NCI-H1930 (cell line): ENCODE results near the gene C15orf39.
"Not testable (repeated sequence)": the region's sequence is repeated elsewhere in the genome, so short reads cannot be mapped to it uniquely, and the experiment has no call there.

Experiments
- DNase-seq, 2 experiments: peaks; one replicate each; lab custom pipeline; 2025; lab: John Stamatoyannopoulos, UW

The C15orf39 gene

GRCh38 chr15:75232252-75232813, 30.7 kb downstream of the C15orf39 start:
- DNase-seq = no peak

- DNase-seq = no peak
Measured at GRCh38 chr15:75232826-75233503, 31.3 kb downstream of the C15orf39 start.

DNA sequence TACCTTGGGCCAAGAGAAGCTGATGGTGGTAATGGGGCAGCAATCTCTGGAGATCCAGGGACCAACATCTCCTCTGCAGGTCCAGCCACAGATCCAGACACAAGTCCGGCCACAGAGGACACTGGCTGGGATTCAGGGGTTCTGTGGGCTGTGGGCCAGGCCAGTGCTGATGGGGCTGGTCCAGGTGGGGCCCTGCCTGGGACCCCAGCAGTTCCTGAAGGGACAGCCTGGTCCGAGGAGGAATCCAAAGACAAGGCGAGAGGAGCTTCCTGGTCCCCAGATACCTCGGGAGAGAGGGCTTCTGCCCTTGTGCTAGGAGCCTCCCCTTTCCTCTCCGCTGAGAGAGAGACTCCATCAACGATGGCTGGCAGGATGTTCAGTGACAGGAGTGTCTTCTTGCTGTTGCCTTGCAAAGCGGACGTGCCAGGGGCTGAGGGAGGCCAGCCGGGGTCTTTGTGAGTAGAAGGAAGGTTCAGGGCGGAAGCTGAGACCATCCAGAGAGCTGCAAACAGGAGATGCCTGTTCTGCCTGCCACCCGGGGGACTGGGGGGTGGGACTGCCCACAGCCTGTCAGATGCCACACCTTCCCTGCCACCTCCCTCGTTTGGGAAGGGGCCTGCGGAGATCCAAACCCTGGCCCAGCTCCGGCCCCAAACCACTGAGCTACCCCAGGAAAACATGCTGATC, 32.0 kb downstream of the C15orf39 start:
- no peak for DNase-seq

DNA sequence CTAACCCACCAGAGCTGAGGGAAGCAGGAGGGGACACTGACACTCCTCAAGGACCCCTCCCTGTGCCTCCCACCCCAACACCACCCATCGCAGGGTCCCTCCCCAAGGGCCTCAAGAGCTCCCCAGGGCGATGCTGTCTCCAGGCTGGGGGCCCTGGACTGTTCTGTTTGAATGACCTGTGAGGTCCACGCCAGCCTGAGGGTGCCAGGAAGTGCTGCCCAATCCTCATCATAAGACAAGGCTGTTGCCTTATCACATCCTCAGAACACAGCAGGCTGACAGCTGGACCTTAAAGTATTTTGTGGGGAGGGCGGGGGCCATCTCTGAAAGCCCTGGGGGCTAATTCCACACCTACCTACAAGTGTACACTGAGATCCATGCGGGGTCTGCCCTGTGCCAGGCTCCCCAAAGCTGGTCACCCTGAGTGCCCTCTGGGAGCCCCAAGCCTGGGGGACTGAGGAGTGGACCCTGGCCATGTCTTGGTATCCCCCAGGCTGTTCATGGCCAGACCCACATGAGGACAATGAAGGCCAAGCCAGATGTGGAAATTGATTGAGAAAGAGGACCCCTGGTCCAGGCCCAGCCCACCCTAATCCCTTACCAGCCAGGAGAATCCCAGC, 32.6 kb downstream of the C15orf39 start:
- DNase-seq = no peak

- DNase-seq = no peak
Measured at GRCh38 chr15:75235051-75235673, 33.5 kb downstream of the C15orf39 start.

- DNase-seq = no peak
Measured at GRCh38 chr15:75235760-75236729, 34.4 kb downstream of the C15orf39 start.

- DNase-seq = no peak
Measured at GRCh38 chr15:75237316-75237982, 35.8 kb downstream of the C15orf39 start.

DNA sequence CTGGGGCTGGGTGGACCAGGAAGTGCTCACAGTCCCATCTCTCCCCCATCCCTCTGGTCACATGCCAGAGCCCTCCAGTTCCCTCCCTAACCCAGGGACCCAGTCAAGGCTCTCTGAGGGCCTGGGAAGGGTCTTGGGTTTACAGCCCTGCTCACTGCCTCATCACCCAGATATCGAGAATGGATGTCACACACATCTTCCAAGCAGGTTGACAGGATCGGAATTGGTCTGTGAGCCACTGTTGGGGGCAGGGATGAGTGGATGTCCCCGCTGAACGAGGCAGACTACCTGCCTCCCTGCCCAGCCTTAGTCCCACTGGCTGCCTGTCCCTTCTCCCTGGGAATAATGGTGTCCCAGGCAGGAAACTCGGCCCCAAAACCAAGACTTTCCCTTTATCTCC, 36.5 kb downstream of the C15orf39 start:
- no peak for DNase-seq

GRCh38 chr15:75245741-75246140, 44.1 kb downstream of the C15orf39 start:
- not testable (repeated sequence) for DNase-seq

GRCh38 chr15:75248991-75249390, 47.3 kb downstream of the C15orf39 start:
- not testable (repeated sequence) for DNase-seq

DNA sequence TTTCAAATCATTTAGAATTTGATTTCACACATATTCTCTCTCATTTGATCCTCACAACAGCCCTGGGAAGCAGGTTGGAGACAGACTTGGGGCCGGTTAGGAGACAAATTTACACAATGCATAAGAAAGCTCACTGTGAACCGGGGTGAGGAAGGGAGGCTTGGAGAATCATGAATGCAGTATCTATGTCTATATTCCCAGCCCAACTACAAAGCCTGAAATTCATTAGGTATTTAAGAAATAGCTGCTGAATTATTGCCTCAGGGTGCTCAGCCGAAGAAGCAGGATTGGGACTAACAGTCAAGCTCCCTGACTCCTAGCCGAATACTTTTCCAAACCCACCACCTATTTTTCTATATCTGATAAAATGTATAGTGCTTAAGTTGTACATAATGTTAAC, 48.0 kb downstream of the C15orf39 start:
- DNase-seq = no peak

DNA sequence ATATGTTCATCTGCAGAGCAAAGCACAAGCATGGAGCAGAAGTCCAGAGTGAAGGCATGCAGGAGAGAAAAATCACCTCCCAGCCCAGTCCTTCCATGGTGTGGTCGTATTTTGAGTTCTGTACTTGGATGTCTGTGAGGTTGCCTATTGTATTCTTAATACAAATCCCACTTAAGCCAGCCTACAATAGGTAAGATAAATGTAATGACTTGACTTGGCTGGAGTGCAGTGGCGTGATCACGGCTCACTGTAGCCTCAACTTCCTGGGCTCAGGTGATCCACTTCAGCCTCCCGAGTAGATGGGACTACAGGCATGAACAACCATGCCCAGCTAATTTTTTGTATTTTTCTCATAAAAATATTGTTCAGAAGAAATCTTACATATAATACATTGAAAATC, 49.7 kb downstream of the C15orf39 start:
- not testable (repeated sequence) for DNase-seq

DNA sequence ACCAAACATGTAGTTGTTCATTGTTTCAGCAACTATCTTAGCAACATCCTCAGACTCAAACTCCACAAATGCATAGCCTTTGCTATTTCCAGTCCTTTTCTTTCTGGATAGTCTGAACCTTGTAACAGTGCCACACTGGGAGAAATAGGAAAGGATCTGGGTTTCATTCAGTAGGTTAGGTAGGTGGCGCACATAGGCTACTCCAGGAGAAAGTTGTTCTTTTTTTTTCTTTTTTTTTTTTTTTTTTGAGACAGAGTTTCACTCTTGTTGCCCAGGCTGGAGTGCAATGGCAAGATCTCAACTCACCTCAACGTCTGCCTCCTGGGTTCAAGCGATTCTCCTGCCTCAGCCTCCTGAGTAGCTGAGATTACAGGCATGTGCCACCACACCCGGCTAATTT, 50.6 kb downstream of the C15orf39 start:
- DNase-seq = not testable (repeated sequence)

DNA sequence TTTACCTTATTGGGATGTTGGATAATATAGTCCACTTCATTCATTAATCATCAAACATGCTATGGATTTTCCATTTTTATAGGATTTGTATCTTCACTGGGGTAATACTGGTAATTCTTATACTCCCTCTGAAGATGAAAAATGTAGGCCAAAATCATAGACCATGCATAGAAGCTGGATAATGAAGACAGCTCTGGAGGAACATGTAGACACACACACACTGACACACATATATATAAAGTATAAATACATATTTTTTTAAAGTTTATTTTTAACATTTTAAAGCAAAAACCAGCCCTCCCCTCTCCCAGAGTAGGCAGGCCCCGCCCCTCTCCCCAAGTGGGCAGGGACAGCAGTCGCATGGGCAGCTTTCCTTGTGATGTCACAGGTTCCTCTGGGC, 56.4 kb downstream of the C15orf39 start, which contains the start of gene GOLGA6C:
Gene GOLGA6C, plus strand, starts transcription at position 301 of the 400 bp plus-strand sequence. CDS start 265 bp downstream, outside the sequence.
- not testable (repeated sequence) for DNase-seq

DNA sequence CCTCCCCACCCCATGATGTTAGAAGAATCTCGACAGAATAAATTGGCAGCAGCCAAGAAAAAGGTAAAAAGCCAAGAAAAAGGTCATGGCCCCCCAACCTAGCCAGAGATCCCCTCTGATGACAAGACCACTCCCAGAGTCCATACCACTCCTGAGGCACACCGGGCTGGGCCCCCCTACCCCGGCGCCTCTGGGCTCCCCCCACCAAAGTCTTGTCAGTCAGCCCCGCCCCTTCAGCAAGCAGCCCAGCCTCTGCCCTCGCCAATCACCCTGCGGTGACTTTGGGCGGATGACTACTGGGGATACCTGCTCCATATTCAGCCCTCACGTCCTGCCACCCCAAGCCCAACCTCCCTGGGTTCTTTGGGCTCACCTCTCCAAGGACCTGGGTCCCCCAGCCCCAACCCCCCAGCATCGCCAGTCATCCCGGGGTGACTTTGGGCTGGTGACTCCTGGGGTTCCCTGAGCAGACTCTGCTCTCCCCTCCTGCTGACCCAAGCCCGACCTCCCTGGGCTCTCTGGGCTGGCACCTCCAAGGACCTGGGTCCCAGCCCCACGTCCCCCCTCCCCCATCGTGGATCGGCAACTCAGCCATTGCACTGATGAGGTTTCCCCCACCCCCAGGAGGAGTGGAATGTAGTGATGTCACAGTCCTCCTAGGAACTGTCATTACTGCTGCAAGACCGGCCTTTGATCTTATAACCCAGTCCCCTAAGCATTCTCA, 57.1 kb downstream of the C15orf39 start:
- DNase-seq = not testable (repeated sequence)

GRCh38 chr15:75259873-75260272, 58.2 kb downstream of the C15orf39 start:
- DNase-seq = not testable (repeated sequence)
